ENCODE measurements around the gene LRTM2. TPM values are rescaled to one million over a fixed set of nuclear protein-coding genes. Genes with fewer than 3 reads are reported as not detected.
A peak's percentile ranks its signal among the peaks of the same experiment; 100 is the strongest.

The LRTM2 gene
- total and polyA plus RNA-seq, 2 experiments from 2014 or later: not detected

- no peaks in the 10 kb centered on the region for H3K79me2 ChIP-seq
- no peaks in the 10 kb centered on the region for H3K27me3 ChIP-seq
- no peak overlapping the region for H3K4me3 ChIP-seq
- no peaks in the 10 kb centered on the region for H4K20me1 ChIP-seq (ENCODE audit: insufficient read depth, poor library complexity, severe bottlenecking)
- DNase-seq (ENCODE audit: low spot score): no peak
- H3K27ac ChIP-seq: no peak overlapping the region
- H3K36me3 ChIP-seq (replicated peaks; ENCODE audit: insufficient read depth, low read depth): no peaks in the 10 kb centered on the region
- H3K9me2 ChIP-seq (replicated peaks; ENCODE audit: insufficient read depth): no peaks in the 10 kb centered on the region
- no peak for TF ChIP-seq EZH2phosphoT487 (IDR thresholded peaks at IDR 0.05; ENCODE audit: low read depth, severe bottlenecking, unreplicated experiment)
- no peak for TF ChIP-seq CTCF (IDR thresholded peaks at IDR 0.05; ENCODE audit: poor library complexity)
- no peak for TF ChIP-seq EZH2 (IDR thresholded peaks at IDR 0.05; ENCODE audit: borderline replicate concordance)
- no peak overlapping the region for H2AFZ ChIP-seq
- H3K4me1 ChIP-seq (ENCODE audit: insufficient read depth): peaks cover 4% of the 10 kb centered on the region
- H3K4me2 ChIP-seq: no peak overlapping the region
- WGBS (ENCODE audit: low lambda C conversion rate, missing lambda C conversion rate): 74% methylated on average over 19 of the region's 19 CpGs
- H3K9me3 ChIP-seq (ENCODE audit: low read depth): no peaks in the 10 kb centered on the region
These were observed 25.1 kb upstream of the LRTM2 start for GRCh38 chr12:1795221-1795784.

GRCh38 chr12:1795785-1796514 is 24.4 kb upstream of the LRTM2 start:
- H3K36me3 ChIP-seq (replicated peaks; ENCODE audit: insufficient read depth, low read depth): no peaks in the 10 kb centered on the region
- no peaks in the 10 kb centered on the region for H3K9me2 ChIP-seq (replicated peaks; ENCODE audit: insufficient read depth)
- H3K9me3 ChIP-seq (ENCODE audit: low read depth): no peaks in the 10 kb centered on the region
- no peaks in the 10 kb centered on the region for H3K27me3 ChIP-seq
- H3K4me3 ChIP-seq: no peak overlapping the region
- no peaks in the 10 kb centered on the region for H4K20me1 ChIP-seq (ENCODE audit: insufficient read depth, poor library complexity, severe bottlenecking)
- no peak overlapping the region for H3K27ac ChIP-seq
- H2AFZ ChIP-seq: peak overlapping the region; percentile 56
- 22% methylated on average over 39 of the region's 45 CpGs for WGBS (ENCODE audit: low lambda C conversion rate, missing lambda C conversion rate)
- H3K4me1 ChIP-seq (ENCODE audit: insufficient read depth): peaks cover 4% of the 10 kb centered on the region
- peak; percentile 88 for TF ChIP-seq CTCF (IDR thresholded peaks at IDR 0.05; ENCODE audit: poor library complexity)
- no peak for TF ChIP-seq EZH2 (IDR thresholded peaks at IDR 0.05; ENCODE audit: borderline replicate concordance)
- TF ChIP-seq EZH2phosphoT487 (IDR thresholded peaks at IDR 0.05; ENCODE audit: low read depth, severe bottlenecking, unreplicated experiment): no peak
- no peaks in the 10 kb centered on the region for H3K79me2 ChIP-seq
- peak overlapping the region; percentile 80 for H3K4me2 ChIP-seq
- peak; percentile 92 for DNase-seq (ENCODE audit: low spot score)

GRCh38 chr12:1796515-1797010 is 23.8 kb upstream of the LRTM2 start:
- Histone ChIP-seq H4K20me1 (ENCODE audit: insufficient read depth, poor library complexity, severe bottlenecking) (no peaks in the 10 kb centered on the region), H3K4me1 (ENCODE audit: insufficient read depth) (peaks cover 4% of the 10 kb centered on the region), H3K27ac (no peak overlapping the region), H3K27me3 (no peaks in the 10 kb centered on the region), H3K9me3 (ENCODE audit: low read depth) (no peaks in the 10 kb centered on the region), H2AFZ (peak overlapping the region; percentile 56), H3K9me2 (replicated peaks; ENCODE audit: insufficient read depth) (no peaks in the 10 kb centered on the region), H3K4me2 (peak overlapping the region; percentile 80), H3K36me3 (replicated peaks; ENCODE audit: insufficient read depth, low read depth) (no peaks in the 10 kb centered on the region), H3K4me3 (no peak overlapping the region), H3K79me2 (no peaks in the 10 kb centered on the region)
- 72% methylated on average over 23 of the region's 43 CpGs for WGBS (ENCODE audit: low lambda C conversion rate, missing lambda C conversion rate)
- TF ChIP-seq EZH2 (IDR thresholded peaks at IDR 0.05; ENCODE audit: borderline replicate concordance) (no peak), EZH2phosphoT487 (IDR thresholded peaks at IDR 0.05; ENCODE audit: low read depth, severe bottlenecking, unreplicated experiment) (no peak), CTCF (IDR thresholded peaks at IDR 0.05; ENCODE audit: poor library complexity) (no peak)
- DNase-seq (ENCODE audit: low spot score): no peak
